Measurements from ENCODE around the gene ACOT6.
"Not testable (repeated sequence)": the region's sequence is repeated elsewhere in the genome, so short reads cannot be mapped to it uniquely, and the experiment has no call there.

Gene ACOT6

GRCh38 chr14:73573034-73573433 lies 39.3 kb upstream of the ACOT6 start:
- not testable (repeated sequence) for H3K27me3 ChIP-seq (replicated peaks; ENCODE audit: control insufficient read depth, insufficient read depth, low read length, poor library complexity, severe bottlenecking); H3K4me3 ChIP-seq (ENCODE audit: insufficient read depth, low read depth, low read length, poor library complexity, severe bottlenecking); DNase-seq; H3K9me3 ChIP-seq (ENCODE audit: control insufficient read depth, low read length); H3K27ac ChIP-seq (ENCODE audit: insufficient read depth, low read length, poor library complexity, severe bottlenecking); H3K4me1 ChIP-seq (ENCODE audit: control insufficient read depth, insufficient read depth, low read length, poor library complexity, severe bottlenecking); H3K36me3 ChIP-seq (ENCODE audit: control insufficient read depth, insufficient read depth, low read length)

DNA sequence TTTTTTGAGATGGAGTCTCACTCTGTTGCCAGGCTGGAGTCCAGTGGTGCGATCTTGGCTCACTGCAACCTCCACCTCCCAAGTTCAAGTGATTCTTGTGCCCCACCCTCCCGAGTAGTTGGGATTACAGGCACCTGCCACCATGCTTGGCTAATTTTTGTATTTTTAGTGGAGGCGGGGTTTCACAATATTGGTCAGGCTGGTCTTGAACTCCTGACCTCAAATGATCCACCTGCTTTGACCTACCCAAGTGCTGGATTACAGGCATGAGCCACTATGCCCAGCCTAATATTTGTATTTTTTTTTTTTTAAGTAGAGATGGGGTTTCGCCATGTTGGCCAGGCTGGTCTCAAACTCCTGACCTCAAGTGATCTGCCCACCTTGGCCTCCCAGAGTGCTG lies 38.6 kb upstream of the ACOT6 start:
- not testable (repeated sequence) for H3K4me1 ChIP-seq (ENCODE audit: control insufficient read depth, insufficient read depth, low read length, poor library complexity, severe bottlenecking); H3K27me3 ChIP-seq (replicated peaks; ENCODE audit: control insufficient read depth, insufficient read depth, low read length, poor library complexity, severe bottlenecking); H3K9me3 ChIP-seq (ENCODE audit: control insufficient read depth, low read length); H3K4me3 ChIP-seq (ENCODE audit: insufficient read depth, low read depth, low read length, poor library complexity, severe bottlenecking); DNase-seq; H3K27ac ChIP-seq (ENCODE audit: insufficient read depth, low read length, poor library complexity, severe bottlenecking); H3K36me3 ChIP-seq (ENCODE audit: control insufficient read depth, insufficient read depth, low read length)

GRCh38 chr14:73574251-73574650 lies 38.1 kb upstream of the ACOT6 start:
- not testable (repeated sequence) for H3K9me3 ChIP-seq (ENCODE audit: control insufficient read depth, low read length); H3K4me1 ChIP-seq (ENCODE audit: control insufficient read depth, insufficient read depth, low read length, poor library complexity, severe bottlenecking); H3K27ac ChIP-seq (ENCODE audit: insufficient read depth, low read length, poor library complexity, severe bottlenecking); H3K4me3 ChIP-seq (ENCODE audit: insufficient read depth, low read depth, low read length, poor library complexity, severe bottlenecking); H3K27me3 ChIP-seq (replicated peaks; ENCODE audit: control insufficient read depth, insufficient read depth, low read length, poor library complexity, severe bottlenecking); DNase-seq; H3K36me3 ChIP-seq (ENCODE audit: control insufficient read depth, insufficient read depth, low read length)

GRCh38 chr14:73576391-73576790 lies 35.9 kb upstream of the ACOT6 start:
- no peak for DNase-seq
- H3K27me3 ChIP-seq (replicated peaks; ENCODE audit: control insufficient read depth, insufficient read depth, low read length, poor library complexity, severe bottlenecking) = no peaks in the 10 kb centered on the region

DNA sequence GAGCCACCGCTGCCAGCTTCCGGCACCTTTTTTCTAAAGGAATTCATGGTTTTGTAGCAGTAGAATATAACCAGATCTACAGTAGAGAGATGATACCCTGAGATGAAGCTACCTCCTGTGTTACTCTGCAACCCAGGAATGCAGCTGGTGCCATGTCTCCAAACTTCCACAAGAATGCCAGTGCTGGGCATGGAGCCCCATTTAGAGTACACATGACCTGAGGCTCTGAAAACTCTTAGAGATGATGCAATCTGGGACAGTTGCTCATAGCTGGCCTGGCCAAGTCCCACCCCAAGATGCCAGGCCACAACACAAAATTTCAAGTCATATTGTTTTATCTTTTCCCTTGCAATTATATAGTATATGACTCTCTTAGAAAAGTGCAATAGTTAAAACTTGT lies 35.1 kb upstream of the ACOT6 start:
- H3K36me3 ChIP-seq (ENCODE audit: control insufficient read depth, insufficient read depth, low read length); H3K4me3 ChIP-seq (ENCODE audit: insufficient read depth, low read depth, low read length, poor library complexity, severe bottlenecking); H3K27me3 ChIP-seq (replicated peaks; ENCODE audit: control insufficient read depth, insufficient read depth, low read length, poor library complexity, severe bottlenecking); H3K27ac ChIP-seq (ENCODE audit: insufficient read depth, low read length, poor library complexity, severe bottlenecking); DNase-seq; H3K9me3 ChIP-seq (ENCODE audit: control insufficient read depth, low read length); H3K4me1 ChIP-seq (ENCODE audit: control insufficient read depth, insufficient read depth, low read length, poor library complexity, severe bottlenecking): not testable (repeated sequence)

More at GRCh38 chr14:73576391-73576790, 35.9 kb upstream of the ACOT6 start:
- Histone ChIP-seq H3K4me3 (ENCODE audit: insufficient read depth, low read depth, low read length, poor library complexity, severe bottlenecking) (no peak overlapping the region), H3K4me1 (ENCODE audit: control insufficient read depth, insufficient read depth, low read length, poor library complexity, severe bottlenecking) (no peaks in the 10 kb centered on the region), H3K9me3 (ENCODE audit: control insufficient read depth, low read length) (no peaks in the 10 kb centered on the region), H3K36me3 (ENCODE audit: control insufficient read depth, insufficient read depth, low read length) (peaks cover 7% of the 10 kb centered on the region), H3K27ac (ENCODE audit: insufficient read depth, low read length, poor library complexity, severe bottlenecking) (no peak overlapping the region)

DNA sequence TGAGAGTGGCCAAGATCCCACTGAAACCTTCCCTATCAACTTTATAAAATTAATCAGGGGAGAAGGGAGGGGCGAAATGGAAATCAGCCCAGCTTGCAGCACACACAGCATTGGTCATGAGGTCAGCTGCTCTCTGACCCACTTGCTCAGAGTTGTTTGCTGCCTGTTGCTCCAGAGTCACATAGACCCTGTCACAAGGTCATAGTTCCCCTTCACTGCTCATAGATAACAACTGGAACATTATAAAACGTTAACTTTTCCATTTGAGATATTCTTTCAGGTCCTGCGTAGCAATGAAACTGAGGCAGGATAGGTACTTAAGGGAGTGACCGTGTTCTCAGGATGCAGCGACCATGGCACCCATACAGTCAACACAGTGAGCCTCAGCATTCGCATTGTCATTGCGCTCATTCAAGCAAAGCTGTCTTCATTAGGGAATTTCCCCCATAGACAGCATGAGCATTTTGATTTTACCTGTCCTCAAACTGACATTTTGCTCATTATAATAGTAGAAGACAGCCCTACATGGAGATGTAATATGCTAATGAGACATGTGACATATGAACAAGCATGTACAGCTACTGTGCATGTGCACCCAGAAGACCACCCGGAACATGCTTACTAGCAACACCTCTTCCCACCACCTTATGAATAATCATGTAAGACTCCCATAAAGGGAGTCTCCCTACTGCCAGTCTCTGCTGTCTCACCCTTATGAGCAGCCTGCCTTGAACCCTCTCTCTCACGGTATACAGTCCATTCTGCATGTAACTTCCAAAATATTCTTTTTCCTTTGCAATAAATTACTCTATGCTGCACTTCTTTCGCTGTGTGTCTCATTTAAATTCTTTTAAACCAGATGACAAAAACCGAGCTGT lies 30.0 kb upstream of the ACOT6 start:
- DNase-seq; H3K9me3 ChIP-seq (ENCODE audit: control insufficient read depth, low read length); H3K4me3 ChIP-seq (ENCODE audit: insufficient read depth, low read depth, low read length, poor library complexity, severe bottlenecking); H3K4me1 ChIP-seq (ENCODE audit: control insufficient read depth, insufficient read depth, low read length, poor library complexity, severe bottlenecking); H3K36me3 ChIP-seq (ENCODE audit: control insufficient read depth, insufficient read depth, low read length); H3K27ac ChIP-seq (ENCODE audit: insufficient read depth, low read length, poor library complexity, severe bottlenecking); H3K27me3 ChIP-seq (replicated peaks; ENCODE audit: control insufficient read depth, insufficient read depth, low read length, poor library complexity, severe bottlenecking): not testable (repeated sequence)

DNA sequence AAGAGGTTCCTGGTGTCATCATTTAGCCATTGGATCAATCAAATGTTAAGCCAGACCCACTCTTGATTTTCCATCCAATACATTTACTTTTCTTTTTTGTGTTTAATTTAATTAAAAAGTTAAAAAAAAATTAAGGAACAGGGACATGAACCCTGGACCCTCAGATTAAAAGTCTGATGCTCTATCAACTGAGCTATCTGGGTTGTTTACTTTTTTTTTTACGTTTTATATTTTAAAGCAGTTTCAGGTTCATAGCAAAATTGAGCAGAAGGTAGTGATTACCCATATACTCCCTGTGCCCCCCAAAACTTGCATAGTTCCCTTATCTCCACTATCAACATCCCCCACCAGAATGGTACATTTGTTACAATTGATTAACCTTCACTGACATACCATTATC lies 23.6 kb upstream of the ACOT6 start:
- Histone ChIP-seq H3K36me3 (ENCODE audit: control insufficient read depth, insufficient read depth, low read length) (no peaks in the 10 kb centered on the region), H3K27me3 (replicated peaks; ENCODE audit: control insufficient read depth, insufficient read depth, low read length, poor library complexity, severe bottlenecking) (no peaks in the 10 kb centered on the region), H3K4me1 (ENCODE audit: control insufficient read depth, insufficient read depth, low read length, poor library complexity, severe bottlenecking) (no peaks in the 10 kb centered on the region), H3K27ac (ENCODE audit: insufficient read depth, low read length, poor library complexity, severe bottlenecking) (no peak overlapping the region), H3K4me3 (ENCODE audit: insufficient read depth, low read depth, low read length, poor library complexity, severe bottlenecking) (no peak overlapping the region), H3K9me3 (ENCODE audit: control insufficient read depth, low read length) (no peaks in the 10 kb centered on the region)
- DNase-seq = no peak

DNA sequence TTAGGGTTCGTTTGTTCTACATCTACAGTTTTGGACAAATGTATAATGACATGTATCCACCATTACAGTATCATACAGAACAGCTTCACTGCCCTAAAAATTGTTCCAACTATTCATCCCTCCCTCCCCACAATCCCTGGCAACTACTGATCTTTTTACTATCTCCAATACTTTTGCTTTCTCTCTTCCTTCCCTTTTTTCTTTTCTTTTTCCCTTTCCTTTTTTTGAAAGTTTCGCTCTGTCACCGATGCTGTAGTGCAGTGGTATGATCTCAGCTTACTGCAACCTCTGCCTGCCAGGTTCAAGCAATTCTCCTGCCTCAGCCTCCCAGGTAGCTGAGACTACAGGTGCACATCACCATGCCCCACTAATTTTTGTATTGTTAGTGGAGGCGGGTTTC lies 23.2 kb upstream of the ACOT6 start:
- no peak for DNase-seq
- Histone ChIP-seq H3K4me3 (ENCODE audit: insufficient read depth, low read depth, low read length, poor library complexity, severe bottlenecking) (no peak overlapping the region), H3K36me3 (ENCODE audit: control insufficient read depth, insufficient read depth, low read length) (no peaks in the 10 kb centered on the region)

DNA sequence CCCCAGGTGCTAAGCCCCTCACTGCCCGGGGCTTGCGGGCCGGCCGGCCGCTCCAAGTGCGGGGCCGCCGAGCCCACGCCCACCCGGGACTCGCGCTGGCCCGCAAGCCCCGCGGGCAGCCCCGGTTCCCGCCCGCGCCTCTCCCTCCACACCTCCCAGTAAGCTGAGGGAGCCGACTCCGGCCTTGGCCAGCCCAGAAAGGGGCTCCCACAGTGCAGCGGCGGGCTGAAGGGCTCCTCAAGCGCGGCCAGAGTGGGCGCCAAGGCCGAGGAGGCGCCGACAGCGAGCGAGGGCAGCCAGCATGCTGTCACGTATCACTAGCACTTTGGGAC lies 21.7 kb upstream of the ACOT6 start:
- not testable (repeated sequence) for H3K9me3 ChIP-seq (ENCODE audit: control insufficient read depth, low read length); H3K27ac ChIP-seq (ENCODE audit: insufficient read depth, low read length, poor library complexity, severe bottlenecking); H3K36me3 ChIP-seq (ENCODE audit: control insufficient read depth, insufficient read depth, low read length); H3K27me3 ChIP-seq (replicated peaks; ENCODE audit: control insufficient read depth, insufficient read depth, low read length, poor library complexity, severe bottlenecking); DNase-seq; H3K4me3 ChIP-seq (ENCODE audit: insufficient read depth, low read depth, low read length, poor library complexity, severe bottlenecking); H3K4me1 ChIP-seq (ENCODE audit: control insufficient read depth, insufficient read depth, low read length, poor library complexity, severe bottlenecking)

More for the DNA sequence above, 23.2 kb upstream of the ACOT6 start:
- H3K27me3 ChIP-seq (replicated peaks; ENCODE audit: control insufficient read depth, insufficient read depth, low read length, poor library complexity, severe bottlenecking) = no peaks in the 10 kb centered on the region
- H3K27ac ChIP-seq (ENCODE audit: insufficient read depth, low read length, poor library complexity, severe bottlenecking) = no peak overlapping the region
- H3K4me1 ChIP-seq (ENCODE audit: control insufficient read depth, insufficient read depth, low read length, poor library complexity, severe bottlenecking) = no peaks in the 10 kb centered on the region
- H3K9me3 ChIP-seq (ENCODE audit: control insufficient read depth, low read length) = no peaks in the 10 kb centered on the region

- DNase-seq = peak; percentile 13 to 37 (median 27)
- Histone ChIP-seq H3K27me3 (replicated peaks; ENCODE audit: control insufficient read depth, insufficient read depth, low read length, poor library complexity, severe bottlenecking) (no peaks in the 10 kb centered on the region), H3K4me3 (ENCODE audit: insufficient read depth, low read depth, low read length, poor library complexity, severe bottlenecking) (peak within 1 kb of the TSS; percentile 80), H3K27ac (ENCODE audit: insufficient read depth, low read length, poor library complexity, severe bottlenecking) (peak within 1 kb of the TSS; percentile 60), H3K4me1 (ENCODE audit: control insufficient read depth, insufficient read depth, low read length, poor library complexity, severe bottlenecking) (no peaks in the 10 kb centered on the region), H3K36me3 (ENCODE audit: control insufficient read depth, insufficient read depth, low read length) (no peaks in the 10 kb centered on the region), H3K9me3 (ENCODE audit: control insufficient read depth, low read length) (no peaks in the 10 kb centered on the region)
Measured at GRCh38 chr14:73591690-73592449, 20.4 kb upstream of the ACOT6 start, which contains the start of gene ACOT4. TSS of gene ACOT4 (plus strand) at chr14:73591873. CDS start at chr14:73591960, 87 bp downstream.

All from effector memory CD4-positive, alpha-beta T cell (primary cell).